IgD-negative memory B cell (primary cell): Measurements from ENCODE around the gene ZNF683. TPM values are rescaled to one million over a fixed set of nuclear protein-coding genes. Genes with fewer than 3 reads are reported as not detected.

ENCODE experiments used
- H3K27ac Mint-ChIP-seq, 3 donors: one replicate each; pipeline ENCODE4 v1.8.0; 2020 to 2022; ENCODE audit warnings: mild to moderate bottlenecking in 3 of 3, mixed read lengths in 3 of 3, moderate library complexity in 1 of 3
- H3K27me3 Mint-ChIP-seq: one replicate; pipeline ENCODE4 v1.8.0; 2021; ENCODE audit warnings: mixed read lengths
- H3K36me3 Mint-ChIP-seq: one replicate; pipeline ENCODE4 v1.8.0; 2020; ENCODE audit warnings: mild to moderate bottlenecking, mixed read lengths
- H3K4me1 Mint-ChIP-seq, 3 donors: one replicate each; pipeline ENCODE4 v1.8.0; 2020 to 2022; ENCODE audit warnings: mixed read lengths in 3 of 3, mild to moderate bottlenecking in 1 of 3
- H3K4me3 Mint-ChIP-seq, 4 donors: one replicate each; pipeline ENCODE4 v1.8.0; 2020 to 2022; ENCODE audit warnings: mild to moderate bottlenecking in 4 of 4, mixed read lengths in 4 of 4, moderate library complexity in 3 of 4
- H3K9me3 Mint-ChIP-seq, 3 donors: one replicate each; pipeline ENCODE4 v1.8.0; 2020 to 2021; ENCODE audit warnings: mixed read lengths in 3 of 3, mild to moderate bottlenecking in 1 of 3
- polyA plus RNA-seq: library from polyadenylated mRNA; unstranded; fragments of 300-500 nt; fragmentation: Illumina TruSeq; gene quantifications from one replicate; pipeline ENCODE4 v1.2.3, GENCODE V29; 2021

ZNF683 gene
- polyA plus RNA-seq, 1 donor from 2014 or later, result 8.8 TPM

GRCh38 chr1:26324550-26324949, 48.0 kb downstream of the ZNF683 start:
- Mint-ChIP-seq H3K4me1 (peaks cover 12 to 26% (median 16%) of the 10 kb centered on the region in 3 donors), H3K9me3 (no peaks in the 10 kb centered on the region), H3K27me3 (no peaks in the 10 kb centered on the region), H3K27ac (no peak overlapping the region), H3K4me3 (peak overlapping the region in 1 of 4 donors; percentile 51), H3K36me3 (peaks cover 12% of the 10 kb centered on the region)

- Mint-ChIP-seq H3K9me3 (no peaks in the 10 kb centered on the region), H3K4me1 (peaks cover 12 to 26% (median 16%) of the 10 kb centered on the region in 3 donors), H3K4me3 (peak overlapping the region in 2 of 4 donors; percentile 49 to 72), H3K27ac (peak overlapping the region in 1 of 3 donors; percentile 53), H3K36me3 (peaks cover 14% of the 10 kb centered on the region), H3K27me3 (no peaks in the 10 kb centered on the region)
Observed at GRCh38 chr1:26323382-26323781, 49.2 kb downstream of the ZNF683 start.

GRCh38 chr1:26322042-26322331, 50.6 kb downstream of the ZNF683 start:
- peaks cover 20% of the 10 kb centered on the region for H3K36me3 Mint-ChIP-seq

GRCh38 chr1:26321315-26322041, 51.1 kb downstream of the ZNF683 start:
- no peaks in the 10 kb centered on the region for H3K27me3 Mint-ChIP-seq
- H3K27ac Mint-ChIP-seq, result peak overlapping the region in 2 of 3 donors; percentile 59 to 94
- no peaks in the 10 kb centered on the region for H3K9me3 Mint-ChIP-seq
- H3K4me3 Mint-ChIP-seq, result peak overlapping the region; percentile 82 to 100 (median 96)
- peaks cover 18 to 31% (median 19%) of the 10 kb centered on the region in 3 donors for H3K4me1 Mint-ChIP-seq
- peaks cover 20% of the 10 kb centered on the region for H3K36me3 Mint-ChIP-seq

More at GRCh38 chr1:26322042-26322331, 50.6 kb downstream of the ZNF683 start:
- Mint-ChIP-seq H3K4me3 (peak overlapping the region in 3 of 4 donors; percentile 57 to 72 (median 65)), H3K4me1 (peaks cover 17 to 30% (median 18%) of the 10 kb centered on the region in 3 donors), H3K27me3 (no peaks in the 10 kb centered on the region), H3K27ac (peak overlapping the region in 1 of 3 donors; percentile 24), H3K9me3 (no peaks in the 10 kb centered on the region)

GRCh38 chr1:26320896-26321295, 51.7 kb downstream of the ZNF683 start:
- peaks cover 18 to 35% (median 23%) of the 10 kb centered on the region in 3 donors for H3K4me1 Mint-ChIP-seq
- H3K27ac Mint-ChIP-seq, result peak overlapping the region in 1 of 3 donors; percentile 94
- H3K36me3 Mint-ChIP-seq, result peaks cover 20% of the 10 kb centered on the region
- peak overlapping the region; percentile 93 to 100 (median 100) for H3K4me3 Mint-ChIP-seq
- no peaks in the 10 kb centered on the region for H3K27me3 Mint-ChIP-seq
- no peaks in the 10 kb centered on the region for H3K9me3 Mint-ChIP-seq

DNA sequence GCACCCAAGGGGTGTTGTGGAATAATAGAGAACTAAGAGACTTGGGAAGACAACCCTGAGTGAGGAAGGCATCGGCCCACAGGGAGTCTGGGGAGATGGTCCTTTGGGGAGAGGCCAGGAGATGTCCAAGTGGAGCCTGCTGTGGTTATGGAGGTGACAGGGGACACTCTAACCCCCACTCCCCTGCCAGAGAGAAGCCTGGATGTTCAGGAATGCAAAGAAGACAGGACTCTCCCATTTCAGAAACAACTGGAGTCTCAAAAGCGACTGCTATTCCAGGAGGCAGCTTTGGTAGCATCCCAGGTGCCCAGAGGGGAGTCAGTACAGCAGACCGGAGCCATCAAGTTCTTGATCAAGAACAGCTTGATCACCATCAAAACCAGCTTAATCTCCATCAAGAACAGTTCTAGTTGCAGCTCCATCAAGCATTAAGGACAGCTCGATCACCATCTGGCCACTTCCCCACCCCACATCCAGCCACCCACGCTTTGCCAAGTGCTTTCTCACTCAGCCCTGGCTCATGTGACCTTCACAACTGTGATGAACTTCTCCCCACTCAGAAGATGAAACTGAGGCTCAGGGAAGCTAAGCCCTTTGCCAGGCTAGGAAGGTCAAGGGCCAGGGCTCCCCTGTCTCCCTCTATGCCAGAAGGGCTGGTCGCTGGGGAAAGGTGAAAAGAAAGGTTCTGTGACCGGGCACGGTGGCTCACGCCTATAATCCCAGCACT, 54.0 kb downstream of the ZNF683 start:
- Mint-ChIP-seq H3K27ac (peak overlapping the region; percentile 74 to 97 (median 92)), H3K4me1 (peaks cover 40 to 50% (median 41%) of the 10 kb centered on the region in 3 donors), H3K4me3 (peak overlapping the region; percentile 93 to 100 (median 100)), H3K27me3 (no peaks in the 10 kb centered on the region), H3K9me3 (no peaks in the 10 kb centered on the region), H3K36me3 (peaks cover 20% of the 10 kb centered on the region)

GRCh38 chr1:26317612-26318337, 54.8 kb downstream of the ZNF683 start, which contains the start of gene CD52:
TSS of gene CD52 (plus strand) at chr1:26317958. CDS start at chr1:26318018, 60 bp downstream.
- Mint-ChIP-seq H3K36me3 (peaks cover 16% of the 10 kb centered on the region), H3K4me1 (peaks cover 42 to 52% (median 43%) of the 10 kb centered on the region in 3 donors)

DNA sequence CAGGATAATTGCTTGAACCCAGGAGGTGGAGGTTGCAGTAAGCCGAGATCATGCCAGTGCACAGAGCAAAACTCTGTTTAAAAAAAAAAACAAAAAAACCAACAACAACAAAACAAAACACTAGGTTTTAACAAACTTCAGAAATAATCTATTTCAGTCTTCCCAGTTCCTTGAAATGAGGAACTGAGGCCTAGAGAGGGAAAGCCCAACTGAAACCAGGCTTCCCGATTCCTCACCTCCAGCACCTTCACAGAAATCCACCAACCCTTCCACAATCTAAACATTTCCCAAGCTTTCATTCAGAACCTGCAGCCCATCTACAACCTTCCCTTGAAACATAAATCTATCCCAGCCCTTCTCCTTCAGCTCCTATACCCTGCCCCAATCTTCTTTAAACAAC, 55.4 kb downstream of the ZNF683 start:
- peaks cover 15% of the 10 kb centered on the region for H3K36me3 Mint-ChIP-seq
- H3K27ac Mint-ChIP-seq, result peak overlapping the region; percentile 74 to 97 (median 92)
- H3K4me1 Mint-ChIP-seq, result peaks cover 37 to 47% (median 40%) of the 10 kb centered on the region in 3 donors
- peak overlapping the region; percentile 93 to 100 (median 100) for H3K4me3 Mint-ChIP-seq
- no peaks in the 10 kb centered on the region for H3K27me3 Mint-ChIP-seq
- H3K9me3 Mint-ChIP-seq, result no peaks in the 10 kb centered on the region

More at GRCh38 chr1:26317612-26318337, 54.8 kb downstream of the ZNF683 start, which contains the start of gene CD52:
- no peaks in the 10 kb centered on the region for H3K9me3 Mint-ChIP-seq
- no peaks in the 10 kb centered on the region for H3K27me3 Mint-ChIP-seq
- H3K4me3 Mint-ChIP-seq, result peak within 1 kb of the TSS; percentile 93 to 100 (median 100)
- peak within 1 kb of the TSS; percentile 74 to 97 (median 92) for H3K27ac Mint-ChIP-seq

DNA sequence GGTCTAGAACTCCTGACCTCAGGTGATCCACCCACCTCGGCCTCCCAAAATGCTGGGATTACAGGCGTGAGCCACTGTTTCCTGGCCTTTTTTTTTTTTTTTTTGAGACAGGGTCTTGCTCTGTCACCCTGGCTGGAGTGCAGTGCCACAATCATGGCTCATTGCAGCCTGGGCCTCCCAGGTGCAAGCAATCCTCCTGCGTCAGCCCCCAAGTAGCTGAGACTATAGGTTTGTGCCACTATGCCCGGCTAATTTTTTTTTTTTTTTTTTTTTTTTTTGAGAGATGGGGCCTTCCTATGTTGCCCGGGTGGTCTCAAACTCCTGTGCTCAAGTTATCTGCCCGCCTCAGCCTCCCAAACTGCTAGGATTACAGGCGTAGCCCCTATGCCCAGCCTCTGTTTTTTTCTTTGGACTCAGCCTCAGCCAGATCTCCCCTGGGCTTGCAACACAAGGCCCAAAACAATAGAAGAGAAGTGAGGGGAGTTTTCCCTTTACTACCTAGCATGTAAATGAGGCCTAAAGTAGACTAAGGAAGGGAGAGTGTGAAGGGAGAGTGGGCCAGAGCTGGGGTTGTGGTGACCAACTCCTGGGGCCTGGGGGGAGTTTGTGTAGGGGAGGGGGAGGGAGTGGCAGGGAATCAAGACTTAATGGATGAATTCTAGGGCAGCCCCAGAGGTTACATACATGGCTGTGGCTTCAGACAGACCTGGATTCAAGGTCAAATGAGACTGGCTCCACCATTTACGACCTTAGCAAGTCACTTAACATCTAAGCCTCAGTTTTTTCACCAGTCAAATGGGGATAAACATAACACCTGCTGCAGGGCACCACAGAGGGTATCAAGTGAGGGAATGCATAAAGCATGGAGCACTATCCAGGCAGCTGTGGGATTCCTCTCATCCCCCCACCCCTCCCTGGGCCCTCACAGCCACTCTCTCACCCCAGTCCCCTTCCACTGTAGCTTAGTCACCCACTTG, 56.4 kb downstream of the ZNF683 start:
- Mint-ChIP-seq H3K27ac (peak overlapping the region; percentile 74 to 97 (median 92)), H3K4me1 (peaks cover 32 to 43% (median 40%) of the 10 kb centered on the region in 3 donors), H3K9me3 (no peaks in the 10 kb centered on the region), H3K4me3 (peak overlapping the region; percentile 93 to 100 (median 100)), H3K27me3 (no peaks in the 10 kb centered on the region), H3K36me3 (peaks cover 14% of the 10 kb centered on the region)

GRCh38 chr1:26314501-26314900, 58.0 kb downstream of the ZNF683 start:
- peaks cover 31 to 40% (median 39%) of the 10 kb centered on the region in 3 donors for H3K4me1 Mint-ChIP-seq
- peak overlapping the region; percentile 86 to 99 (median 90) for H3K4me3 Mint-ChIP-seq
- peaks cover 9% of the 10 kb centered on the region for H3K36me3 Mint-ChIP-seq
- H3K27ac Mint-ChIP-seq, result peak overlapping the region; percentile 74 to 97 (median 92)
- no peaks in the 10 kb centered on the region for H3K27me3 Mint-ChIP-seq
- H3K9me3 Mint-ChIP-seq, result no peaks in the 10 kb centered on the region

Other genes starting within 250 kb of the ZNF683 start
- not detected for gene FAM110D, start 213.7 kb downstream of the ZNF683 start, polyA plus RNA-seq
- not detected for gene C1orf232, start 203.8 kb downstream of the ZNF683 start, polyA plus RNA-seq
- 43.7 TPM for gene ZNF593, start 202.8 kb downstream of the ZNF683 start, polyA plus RNA-seq
- gene ZNF593OS, start 200.9 kb downstream of the ZNF683 start, polyA plus RNA-seq, result 0.61 TPM
- gene CNKSR1, start 195.3 kb downstream of the ZNF683 start, polyA plus RNA-seq, result 2.2 TPM
- gene CATSPER4, start 182.1 kb downstream of the ZNF683 start, polyA plus RNA-seq, result not detected
- 6.6 TPM for gene CEP85, start 138.6 kb downstream of the ZNF683 start, polyA plus RNA-seq
- gene SH3BGRL3, start 92.7 kb downstream of the ZNF683 start, polyA plus RNA-seq, result 1,152 TPM
- 11.2 TPM for gene UBXN11, start 66.1 kb downstream of the ZNF683 start, polyA plus RNA-seq
- 10,525 TPM for gene CD52, start 54.8 kb downstream of the ZNF683 start, polyA plus RNA-seq
- 3.1 TPM for gene CRYBG2, start 18.6 kb downstream of the ZNF683 start, polyA plus RNA-seq
- not detected for gene LIN28A, start 38.1 kb upstream of the ZNF683 start, polyA plus RNA-seq
- 23.7 TPM for gene DHDDS, start 59.6 kb upstream of the ZNF683 start, polyA plus RNA-seq
- 748 TPM for gene HMGN2, start 99.7 kb upstream of the ZNF683 start, polyA plus RNA-seq
- gene RPS6KA1, start 157.0 kb upstream of the ZNF683 start, polyA plus RNA-seq, result 152 TPM